T-helper 1 cell (primary cell): ENCODE results near the gene TJAP1.
"Not testable (repeated sequence)": the region's sequence is repeated elsewhere in the genome, so short reads cannot be mapped to it uniquely, and the experiment has no call there.

Experiments used
- DNase-seq, 5 donors: peaks; one replicate each; pipeline ENCODE4 v3.0.0-alpha.2; 2012 to 2020

Gene TJAP1

GRCh38 chr6:43506667-43507471 is 29.5 kb downstream of the TJAP1 start:
- DNase-seq = peak; percentile 45 to 81 (median 69)

DNA sequence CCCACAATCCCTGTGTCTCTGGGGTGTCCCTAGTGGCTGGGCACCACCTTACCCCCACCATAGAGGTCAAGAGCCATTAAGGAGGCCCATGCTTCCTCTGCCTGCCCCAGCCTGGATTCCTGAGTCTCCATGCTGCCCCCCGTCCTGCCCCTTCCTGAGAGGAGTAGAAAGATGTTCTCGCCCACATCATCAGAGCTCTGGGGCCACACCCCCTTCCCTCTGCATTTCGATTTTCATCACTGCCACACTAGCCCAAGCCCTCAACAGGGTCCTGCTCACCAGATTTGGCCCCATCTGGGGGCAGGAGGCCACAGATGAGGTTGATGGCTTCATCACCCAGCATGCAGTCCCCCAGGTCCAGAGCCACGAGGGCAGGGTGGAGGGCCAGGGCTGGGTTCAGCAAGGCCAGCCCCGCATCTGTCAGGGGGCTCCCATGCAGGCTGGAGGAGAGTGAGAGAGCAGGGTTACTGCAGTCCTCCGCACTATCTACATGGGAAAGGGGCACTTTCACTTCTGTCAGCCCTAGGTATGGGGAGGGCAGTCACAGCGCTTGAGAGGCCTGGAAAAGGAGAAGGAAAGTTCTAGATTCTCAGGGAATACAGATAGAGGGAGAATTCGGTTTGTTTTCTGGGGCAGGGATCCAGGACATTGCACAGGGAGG is 31.2 kb downstream of the TJAP1 start:
- DNase-seq = no peak

DNA sequence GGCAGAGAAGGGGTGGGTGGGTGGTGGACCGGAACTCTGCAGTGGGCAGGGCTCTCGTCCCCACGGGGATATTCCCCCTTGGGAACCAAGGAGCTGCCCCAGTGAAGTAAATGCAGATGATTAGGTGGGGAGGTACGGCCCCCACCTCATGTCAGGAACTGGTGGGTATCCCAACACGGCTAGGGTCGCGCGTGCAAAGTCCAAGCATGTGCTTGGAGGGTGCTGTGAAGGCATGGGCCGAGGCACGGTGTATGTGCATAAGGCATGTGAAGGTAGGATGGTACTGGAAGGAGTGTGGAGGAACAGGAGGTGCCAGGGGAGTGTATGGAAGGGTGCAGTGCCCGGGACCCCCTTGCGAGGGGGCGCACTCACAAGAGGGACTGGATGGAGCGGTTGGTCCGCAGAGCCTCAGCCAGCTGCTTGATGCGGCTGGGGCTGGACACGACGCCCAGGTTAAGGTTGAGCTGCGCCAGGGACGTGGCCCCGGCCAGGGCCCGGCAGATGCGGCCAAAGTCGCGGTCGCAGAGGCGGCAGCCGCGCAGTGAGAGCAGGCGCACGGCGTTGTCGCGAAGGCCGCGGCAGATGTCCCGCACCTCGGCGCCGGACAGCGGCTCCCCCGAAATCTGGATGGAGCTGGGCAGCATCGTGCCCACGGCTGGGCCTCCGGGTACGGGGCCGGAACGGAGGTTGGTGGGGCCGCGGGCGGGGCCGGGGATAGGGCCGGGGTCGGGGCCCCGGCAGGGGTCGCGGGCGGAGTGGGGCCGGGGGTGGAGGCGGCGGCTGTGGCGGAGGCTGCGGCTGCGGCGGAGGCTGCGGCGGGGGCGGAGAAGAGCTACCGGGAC is 32.0 kb downstream of the TJAP1 start:
- no peak for DNase-seq

- DNase-seq = peak; percentile 66 to 81 (median 70)
These were observed 32.8 kb downstream of the TJAP1 start, which contains the start of gene LRRC73 for GRCh38 chr6:43509984-43510826. TSS of gene LRRC73 (minus strand) at chr6:43510346. CDS start at chr6:43509785, 561 bp downstream.

DNA sequence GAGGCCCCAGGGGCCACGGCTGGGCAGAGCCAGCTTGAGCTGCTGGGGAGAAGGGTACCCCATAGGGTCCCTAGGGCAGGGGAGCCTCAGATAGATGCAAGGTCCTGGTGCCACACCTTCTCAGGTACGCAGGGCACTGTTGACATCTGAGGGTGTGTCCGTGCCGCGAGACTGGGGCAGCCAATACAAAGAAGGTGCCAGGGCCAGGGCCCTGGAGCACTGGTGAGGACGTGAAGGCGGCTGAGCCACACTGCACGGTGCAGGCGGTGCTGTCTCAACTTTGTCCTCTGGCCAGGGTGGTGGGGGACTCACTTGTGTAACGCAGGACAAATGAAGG is 33.4 kb downstream of the TJAP1 start:
- DNase-seq = no peak

DNA sequence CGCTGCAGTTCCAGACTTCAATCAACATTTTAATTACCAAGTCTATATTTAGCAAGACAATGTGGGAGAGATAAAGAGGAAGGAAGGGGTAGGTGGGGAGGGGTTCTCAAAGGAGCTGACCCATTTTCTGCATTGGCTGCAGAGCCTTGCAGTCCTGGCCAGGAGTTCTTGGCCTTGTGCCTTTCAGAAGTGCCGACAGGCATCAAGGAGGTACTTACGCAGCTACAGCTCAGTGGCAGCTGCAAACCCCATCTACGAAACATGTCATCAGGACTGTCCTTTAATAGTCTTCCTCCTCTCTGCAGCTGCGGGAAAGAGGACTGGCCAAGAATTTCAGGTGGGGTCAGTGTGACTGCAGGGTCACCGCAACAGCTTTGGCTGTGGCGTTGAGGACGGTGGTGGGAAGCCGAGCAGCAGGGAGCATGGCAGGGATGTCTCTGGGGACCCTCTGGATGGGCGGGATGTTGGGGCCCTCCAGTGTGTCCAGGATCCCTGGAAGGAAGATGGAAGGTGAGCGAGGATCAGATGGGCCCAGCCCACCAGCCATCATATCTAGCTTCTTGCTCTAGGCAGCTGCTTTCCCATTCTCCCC is 34.5 kb downstream of the TJAP1 start:
- no peak for DNase-seq

DNA sequence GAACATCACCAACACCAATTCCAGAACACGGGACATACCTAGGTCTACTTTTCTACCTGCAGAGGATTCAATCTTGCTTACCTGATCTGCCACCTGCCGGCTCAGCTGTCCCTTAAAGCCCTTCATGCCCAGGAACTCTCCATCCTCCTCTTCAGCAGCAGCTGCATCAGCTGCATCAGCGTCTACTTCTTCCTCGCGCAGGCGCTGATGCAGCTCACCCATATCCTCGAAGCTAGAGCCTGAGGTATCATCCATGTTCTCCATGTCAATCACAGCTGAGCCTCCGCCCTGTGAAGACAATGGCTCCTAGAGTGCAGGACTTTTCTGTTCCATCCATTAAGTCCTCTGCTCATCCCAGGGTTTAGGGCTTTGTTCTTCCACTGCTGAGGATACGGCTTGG is 38.4 kb downstream of the TJAP1 start:
- no peak for DNase-seq

- DNase-seq = no peak
These were observed 39.0 kb downstream of the TJAP1 start for GRCh38 chr6:43516367-43516696.

- DNase-seq = peak; percentile 90 to 98 (median 95)
These were observed 39.5 kb downstream of the TJAP1 start, which contains the start of the genes POLR1C and YIPF3 for GRCh38 chr6:43516697-43517504. TSS of gene POLR1C (plus strand) at chr6:43517089. CDS start at chr6:43517110, 21 bp downstream. TSS of gene YIPF3 (minus strand) at chr6:43516926. CDS start at chr6:43516807, 119 bp downstream.

GRCh38 chr6:43517505-43518357 is 40.4 kb downstream of the TJAP1 start:
- no peak for DNase-seq

- DNase-seq = no peak
These were observed 42.7 kb downstream of the TJAP1 start for GRCh38 chr6:43520097-43520496.

DNA sequence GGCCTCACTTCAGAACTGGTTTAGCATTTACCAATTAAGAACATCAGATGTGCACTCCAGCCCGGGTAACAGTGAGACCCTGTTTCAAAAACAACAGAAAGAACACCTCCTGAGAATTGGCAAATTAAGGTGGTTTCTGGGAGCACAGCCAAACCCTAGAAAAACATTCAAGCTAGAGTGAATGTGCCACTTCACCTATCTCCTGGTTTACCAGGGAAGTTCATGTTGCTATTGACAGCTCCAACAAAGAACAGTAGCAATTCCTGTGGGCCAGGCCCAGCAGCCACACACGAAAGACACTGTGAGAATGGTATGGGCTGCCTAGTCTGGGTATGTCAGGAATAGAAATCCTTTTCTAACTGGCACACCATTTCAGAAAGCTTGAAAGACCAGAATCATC is 44.5 kb downstream of the TJAP1 start:
- no peak for DNase-seq

DNA sequence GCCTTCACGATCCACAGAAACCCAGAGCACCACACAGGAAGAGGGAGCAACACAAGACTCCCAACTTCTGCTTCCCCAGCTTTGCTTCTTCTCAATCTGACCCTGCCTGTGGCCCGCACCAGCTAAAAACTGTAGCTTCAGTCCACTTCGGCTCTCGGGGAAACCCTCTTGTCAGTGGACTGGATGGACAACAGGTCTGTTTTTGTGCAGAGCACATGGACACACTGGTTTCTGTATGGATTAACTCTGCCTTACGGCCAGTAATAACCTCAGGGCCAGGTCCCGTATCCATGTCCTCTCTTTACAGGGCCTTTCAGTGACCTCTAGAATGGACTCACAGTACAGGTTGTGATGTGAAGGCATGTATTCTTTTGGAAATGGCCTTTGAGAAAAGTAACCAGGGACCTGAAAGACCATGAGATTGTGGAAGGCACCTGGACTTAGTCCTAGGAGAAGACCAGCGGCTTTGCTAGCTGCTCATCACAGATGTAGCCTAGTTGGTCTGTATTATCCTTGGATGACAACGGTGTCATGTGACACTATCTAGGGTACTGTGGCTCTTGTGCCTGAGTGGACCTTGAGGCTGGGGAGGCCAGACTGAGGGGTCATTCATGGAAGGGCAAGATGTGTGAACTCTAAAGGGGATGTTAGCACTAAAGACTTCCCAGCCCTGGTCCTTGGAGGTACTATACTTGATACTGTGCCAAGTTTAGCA is 45.3 kb downstream of the TJAP1 start:
- no peak for DNase-seq

GRCh38 chr6:43523284-43523683 is 45.9 kb downstream of the TJAP1 start:
- no peak for DNase-seq

- no peak for DNase-seq
These were observed 47.2 kb downstream of the TJAP1 start for GRCh38 chr6:43524483-43524961.

DNA sequence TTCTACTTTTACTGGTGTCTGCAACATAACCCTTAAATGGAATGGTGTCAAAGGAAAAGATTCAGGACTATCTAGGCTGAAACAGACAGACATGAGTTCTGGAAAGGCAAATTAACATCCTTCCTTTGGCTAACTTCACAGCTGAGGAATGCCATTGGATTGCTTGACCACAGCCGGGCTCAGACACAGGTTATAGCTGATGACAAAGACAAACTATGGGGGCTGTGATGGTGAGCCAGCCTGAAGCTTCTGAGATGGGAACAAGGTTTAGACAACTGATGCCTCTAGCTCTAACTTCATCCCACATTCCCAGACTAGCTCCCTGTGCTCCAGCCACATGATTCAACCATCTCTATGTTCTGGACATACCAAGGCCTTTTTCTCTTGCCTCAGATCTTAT is 54.8 kb downstream of the TJAP1 start:
- no peak for DNase-seq

DNA sequence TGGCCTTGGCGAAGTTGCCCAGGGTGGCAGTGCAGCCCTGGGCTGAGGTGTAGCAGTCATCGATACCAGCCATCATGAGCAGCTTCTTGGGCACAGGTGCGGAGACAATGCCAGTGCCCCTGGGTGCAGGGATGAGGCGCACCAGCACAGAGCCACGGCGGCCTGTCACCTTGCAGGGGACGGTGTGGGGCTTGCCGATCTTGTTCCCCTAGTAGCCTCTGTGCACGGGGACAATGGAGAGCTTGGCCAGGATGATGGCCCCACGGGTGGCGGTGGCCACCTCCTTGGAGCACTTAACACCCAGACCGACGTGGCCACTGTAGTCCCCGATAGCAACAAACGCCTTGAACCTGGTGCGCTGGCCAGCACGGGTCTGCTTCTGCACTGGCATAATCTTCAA is 61.6 kb downstream of the TJAP1 start:
- not testable (repeated sequence) for DNase-seq

- not testable (repeated sequence) for DNase-seq
These were observed 62.0 kb downstream of the TJAP1 start for GRCh38 chr6:43539409-43539808.

GRCh38 chr6:43540507-43540906 is 63.1 kb downstream of the TJAP1 start:
- DNase-seq = no peak
